ENCODE measurements around the gene ADPRHL1.

DNA sequence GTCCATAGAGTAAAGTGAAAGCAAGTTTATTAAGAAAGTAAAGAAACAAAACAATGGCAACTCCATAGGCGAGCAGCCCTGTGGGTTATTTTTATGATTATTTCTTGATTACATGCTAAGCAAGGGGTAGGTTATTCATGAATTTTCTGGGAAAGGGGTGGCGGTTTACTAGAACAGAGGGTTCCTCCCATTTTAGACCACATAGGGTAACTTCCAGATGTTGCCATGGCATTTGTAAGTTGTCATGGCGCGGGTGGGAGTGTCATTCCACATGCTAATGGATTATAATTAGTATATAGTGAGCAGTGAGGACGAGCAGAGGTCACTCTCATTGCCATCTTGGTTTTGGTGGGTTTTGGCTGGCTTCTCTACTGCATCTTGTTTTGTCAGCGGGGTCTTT is 45.6 kb upstream of the ADPRHL1 start:
- TF ChIP-seq, protein P1, sequence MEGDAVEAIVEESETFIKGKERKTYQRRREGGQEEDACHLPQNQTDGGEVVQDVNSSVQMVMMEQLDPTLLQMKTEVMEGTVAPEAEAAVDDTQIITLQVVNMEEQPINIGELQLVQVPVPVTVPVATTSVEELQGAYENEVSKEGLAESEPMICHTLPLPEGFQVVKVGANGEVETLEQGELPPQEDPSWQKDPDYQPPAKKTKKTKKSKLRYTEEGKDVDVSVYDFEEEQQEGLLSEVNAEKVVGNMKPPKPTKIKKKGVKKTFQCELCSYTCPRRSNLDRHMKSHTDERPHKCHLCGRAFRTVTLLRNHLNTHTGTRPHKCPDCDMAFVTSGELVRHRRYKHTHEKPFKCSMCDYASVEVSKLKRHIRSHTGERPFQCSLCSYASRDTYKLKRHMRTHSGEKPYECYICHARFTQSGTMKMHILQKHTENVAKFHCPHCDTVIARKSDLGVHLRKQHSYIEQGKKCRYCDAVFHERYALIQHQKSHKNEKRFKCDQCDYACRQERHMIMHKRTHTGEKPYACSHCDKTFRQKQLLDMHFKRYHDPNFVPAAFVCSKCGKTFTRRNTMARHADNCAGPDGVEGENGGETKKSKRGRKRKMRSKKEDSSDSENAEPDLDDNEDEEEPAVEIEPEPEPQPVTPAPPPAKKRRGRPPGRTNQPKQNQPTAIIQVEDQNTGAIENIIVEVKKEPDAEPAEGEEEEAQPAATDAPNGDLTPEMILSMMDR (IDR thresholded peaks at IDR 0.05; ENCODE audit: low read length): no peak
- TF ChIP-seq EZH2 (IDR thresholded peaks at IDR 0.05; ENCODE audit: borderline replicate concordance, low read length): no peak
